GM12865 (cell line): Measurements from ENCODE around the gene ARMS2.

Experiments used
- DNase-seq: peaks from one replicate; pipeline ENCODE4 v3.0.0; 2010; ENCODE audit warnings: low read depth
- H3K4me3 ChIP-seq: 2 replicates; pipeline ENCODE4 v1.5.1; 2011; ENCODE audit warnings: mild to moderate bottlenecking, low read depth, low read length, control low read depth
- CTCF ChIP-seq: IDR thresholded peaks from 2 replicates; pipeline ENCODE4 v1.5.1; 2011; ENCODE audit warnings: low read length, control low read depth, low read depth, inconsistent platforms; ENCODE audit not compliant: insufficient read depth; ENCODE audit errors: missing control alignments

Gene ARMS2

GRCh38 chr10:122454603-122455080, at the start of gene ARMS2:
TSS of gene ARMS2 (plus strand) at chr10:122454653. CDS start at chr10:122454728, 75 bp downstream.
- no peak within 1 kb of the TSS for H3K4me3 ChIP-seq
- no peak for TF ChIP-seq CTCF
- DNase-seq: no peak

- TF ChIP-seq CTCF: no peak
Observed at GRCh38 chr10:122407375-122408125, 46.9 kb upstream of the ARMS2 start.

GRCh38 chr10:122413327-122413726, 41.1 kb upstream of the ARMS2 start:
- H3K4me3 ChIP-seq: no peak overlapping the region
- no peak for DNase-seq
- no peak for TF ChIP-seq CTCF

More at GRCh38 chr10:122407375-122408125, 46.9 kb upstream of the ARMS2 start:
- no peak for DNase-seq
- H3K4me3 ChIP-seq: no peak overlapping the region

GRCh38 chr10:122417667-122418066, 36.8 kb upstream of the ARMS2 start:
- no peak overlapping the region for H3K4me3 ChIP-seq
- DNase-seq: no peak
- no peak for TF ChIP-seq CTCF

GRCh38 chr10:122419016-122419415, 35.4 kb upstream of the ARMS2 start:
- no peak for DNase-seq
- H3K4me3 ChIP-seq: no peak overlapping the region
- TF ChIP-seq CTCF: no peak

- DNase-seq: no peak
- TF ChIP-seq CTCF: no peak
- H3K4me3 ChIP-seq: no peak overlapping the region
Observed at GRCh38 chr10:122419876-122420623, 34.4 kb upstream of the ARMS2 start.

- no peak for TF ChIP-seq CTCF
- no peak for DNase-seq
- H3K4me3 ChIP-seq: no peak overlapping the region
Observed at GRCh38 chr10:122420624-122421007, 33.8 kb upstream of the ARMS2 start.
